ENCODE measurements around the gene GSS. TPM values are rescaled to one million over a fixed set of nuclear protein-coding genes. Genes with fewer than 3 reads are reported as not detected.
"Not testable (repeated sequence)": the region's sequence is repeated elsewhere in the genome, so short reads cannot be mapped to it uniquely, and the experiment has no call there.

Gene GSS
- total and polyA plus RNA-seq, 5 experiments from 2014 or later: 29.3 to 42.4 (median 41.0) TPM

DNA sequence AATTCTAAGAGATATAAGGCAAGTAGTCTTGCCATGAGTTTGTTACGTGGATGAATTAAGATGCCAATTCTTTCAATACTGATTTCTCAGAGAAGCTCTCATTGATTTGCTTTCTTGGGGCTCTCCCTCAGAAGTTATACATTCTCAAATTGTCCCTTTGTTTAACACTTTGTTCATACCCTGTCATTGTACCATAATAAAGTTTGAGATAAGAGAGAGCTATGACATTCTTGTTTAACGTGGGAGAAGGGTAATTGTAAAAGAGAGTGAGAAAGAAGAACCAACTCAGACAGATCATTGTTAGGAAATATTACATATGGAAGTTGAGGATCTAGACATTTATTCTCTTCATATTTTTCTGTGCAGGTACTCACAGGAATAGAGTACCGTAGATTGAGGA is 60.1 kb downstream of the GSS start:
- Mint-ChIP-seq H3K27me3 (no peaks in the 10 kb centered on the region), H3K4me3 (no peak overlapping the region), H3K27ac (no peak overlapping the region), H3K9me3 (no peaks in the 10 kb centered on the region), H3K4me1 (peaks cover 6 to 21% (median 17%) of the 10 kb centered on the region in 4 donors), H3K36me3 (peaks cover 0 to 3% (median 0%) of the 10 kb centered on the region in 3 donors)
- DNase-seq (no peak), ATAC-seq (no peak)
- POLR2A ChIA-PET: no interaction called here

DNA sequence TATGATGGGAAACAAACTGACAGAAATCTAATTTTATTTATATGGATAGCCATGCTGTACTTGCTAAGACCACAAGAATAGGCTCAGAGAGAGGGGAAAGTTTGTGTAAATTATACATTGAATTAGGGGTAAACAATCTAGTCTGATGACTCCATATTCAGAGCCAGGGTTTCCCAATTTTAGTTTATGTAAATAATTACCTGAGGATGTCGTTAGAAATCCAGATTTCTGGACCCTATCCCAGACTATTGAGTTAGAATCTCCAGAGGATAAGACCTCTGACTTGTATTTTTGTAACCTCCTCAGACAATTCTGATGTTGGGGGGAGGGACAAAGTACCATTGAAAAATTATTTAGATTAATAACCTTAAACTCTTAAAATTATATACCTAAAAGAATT is 60.9 kb downstream of the GSS start:
- DNase-seq (no peak), ATAC-seq (no peak)
- Mint-ChIP-seq H3K9me3 (no peaks in the 10 kb centered on the region), H3K27ac (no peak overlapping the region), H3K4me1 (peaks cover 9 to 24% (median 20%) of the 10 kb centered on the region in 4 donors), H3K36me3 (peaks cover 0 to 3% (median 0%) of the 10 kb centered on the region in 3 donors), H3K27me3 (no peaks in the 10 kb centered on the region), H3K4me3 (no peak overlapping the region)
- POLR2A ChIA-PET: no interaction called here

DNA sequence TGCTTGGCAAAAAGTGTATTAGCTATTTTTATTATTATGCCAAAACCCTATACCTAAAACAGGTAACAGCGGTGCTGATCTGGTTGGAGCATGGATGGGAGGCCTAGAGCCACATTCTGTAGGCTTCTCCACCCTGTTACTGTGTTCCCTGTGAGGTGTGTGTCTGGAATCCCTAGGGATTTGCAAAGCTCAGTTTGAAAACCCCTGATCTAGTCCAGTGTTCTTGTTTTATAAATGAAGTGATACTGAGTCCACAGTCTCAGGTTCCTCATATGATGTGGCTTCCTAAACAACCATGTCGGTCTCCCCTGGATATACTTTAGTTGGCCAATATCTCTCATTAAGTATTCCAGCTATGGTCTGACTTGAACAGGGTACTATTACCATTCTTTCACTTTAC is 62.9 kb downstream of the GSS start:
- H3K27ac Mint-ChIP-seq: peak overlapping the region in 2 of 10 donors; percentile 7 to 88
- H3K9me3 Mint-ChIP-seq: no peaks in the 10 kb centered on the region
- DNase-seq (no peak), ATAC-seq (no peak)
- no peaks in the 10 kb centered on the region for H3K27me3 Mint-ChIP-seq
- POLR2A ChIA-PET: interaction anchor here (0.6 kb wide), 1 partner anchor 14 kb away, joined by 3 read pairs; no protein-coding TSS in a partner anchor
- peaks cover 0 to 3% (median 0%) of the 10 kb centered on the region in 3 donors for H3K36me3 Mint-ChIP-seq
- no peak overlapping the region for H3K4me3 Mint-ChIP-seq
- H3K4me1 Mint-ChIP-seq: peaks cover 10 to 24% (median 23%) of the 10 kb centered on the region in 4 donors

GRCh38 chr20:34891166-34892062 is 64.2 kb downstream of the GSS start:
- ATAC-seq (peak; percentile 63 to 87), DNase-seq (peak in 2 of 10 donors; percentile 15 to 23)
- POLR2A ChIA-PET: no interaction called here
- Mint-ChIP-seq H3K27ac (peak overlapping the region in 7 of 10 donors; percentile 1 to 88 (median 36)), H3K36me3 (peaks cover 0 to 8% (median 0%) of the 10 kb centered on the region in 3 donors), H3K4me3 (no peak overlapping the region), H3K9me3 (no peaks in the 10 kb centered on the region), H3K27me3 (no peaks in the 10 kb centered on the region), H3K4me1 (peaks cover 10 to 24% (median 23%) of the 10 kb centered on the region in 4 donors)

- no peak for DNase-seq
- Mint-ChIP-seq H3K4me3 (no peak overlapping the region), H3K4me1 (peaks cover 10 to 24% (median 23%) of the 10 kb centered on the region in 4 donors), H3K27me3 (no peaks in the 10 kb centered on the region), H3K36me3 (peaks cover 0 to 21% (median 3%) of the 10 kb centered on the region in 3 donors), H3K9me3 (no peaks in the 10 kb centered on the region), H3K27ac (peak overlapping the region in 2 of 10 donors; percentile 4 to 15)
- ATAC-seq: no peak
- POLR2A ChIA-PET: no interaction called here
Measured at GRCh38 chr20:34888468-34888867, 67.1 kb downstream of the GSS start.

DNA sequence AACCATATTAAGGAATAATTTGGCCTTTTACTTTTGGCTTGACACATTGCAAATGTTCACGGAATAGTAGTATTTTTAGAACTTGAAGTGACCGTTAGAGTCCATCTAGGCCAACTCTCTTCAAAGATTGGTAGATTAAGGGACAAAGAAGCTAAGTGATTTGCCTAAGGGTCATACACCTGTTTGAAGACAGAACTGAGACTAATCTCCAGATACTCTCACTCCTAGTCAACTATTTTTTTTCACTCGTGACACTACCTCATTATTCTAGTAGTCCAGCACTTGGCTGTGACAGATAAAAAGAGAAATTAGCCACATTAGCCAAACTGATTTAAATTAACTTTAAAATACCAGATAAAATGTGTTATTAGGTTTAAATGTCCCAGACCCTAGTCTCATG is 68.6 kb downstream of the GSS start:
- ATAC-seq (no peak), DNase-seq (no peak)
- peaks cover 0 to 30% (median 9%) of the 10 kb centered on the region in 3 donors for H3K36me3 Mint-ChIP-seq
- H3K4me3 Mint-ChIP-seq: no peak overlapping the region
- H3K9me3 Mint-ChIP-seq: no peaks in the 10 kb centered on the region
- peaks cover 10 to 24% (median 18%) of the 10 kb centered on the region in 4 donors for H3K4me1 Mint-ChIP-seq
- H3K27me3 Mint-ChIP-seq: no peaks in the 10 kb centered on the region
- H3K27ac Mint-ChIP-seq: no peak overlapping the region
- POLR2A ChIA-PET: no interaction called here

GRCh38 chr20:34886122-34886521 is 69.5 kb downstream of the GSS start:
- DNase-seq (no peak), ATAC-seq (no peak)
- Mint-ChIP-seq H3K36me3 (peaks cover 0 to 30% (median 9%) of the 10 kb centered on the region in 3 donors), H3K4me3 (no peak overlapping the region), H3K27me3 (no peaks in the 10 kb centered on the region), H3K4me1 (peaks cover 9 to 15% (median 10%) of the 10 kb centered on the region in 4 donors), H3K27ac (no peak overlapping the region), H3K9me3 (no peaks in the 10 kb centered on the region)
- POLR2A ChIA-PET: no interaction called here

DNA sequence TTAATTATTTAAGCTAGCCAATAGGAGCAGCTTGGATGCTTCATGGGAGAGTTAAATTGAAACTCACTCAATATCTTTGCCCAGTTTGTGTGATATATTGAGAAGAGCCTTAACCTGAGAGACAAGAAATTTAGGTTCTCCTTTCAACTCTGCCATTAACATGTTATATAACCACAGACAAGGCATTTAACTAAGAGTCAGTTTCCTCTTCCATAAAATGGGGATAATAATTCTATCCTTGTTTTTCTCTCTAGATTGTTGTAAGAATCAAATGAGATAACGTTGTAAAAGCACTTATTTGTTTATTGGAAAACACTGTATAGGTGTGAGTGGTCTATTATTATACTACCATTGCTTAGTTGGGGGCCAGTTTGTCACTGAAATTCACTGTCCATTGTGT is 71.3 kb downstream of the GSS start:
- H3K4me3 Mint-ChIP-seq: no peak overlapping the region
- H3K27me3 Mint-ChIP-seq: no peaks in the 10 kb centered on the region
- H3K36me3 Mint-ChIP-seq: peaks cover 0 to 30% (median 9%) of the 10 kb centered on the region in 3 donors
- peaks cover under 1 to 3% (median 2%) of the 10 kb centered on the region in 4 donors for H3K4me1 Mint-ChIP-seq
- H3K9me3 Mint-ChIP-seq: no peaks in the 10 kb centered on the region
- no peak overlapping the region for H3K27ac Mint-ChIP-seq
- ATAC-seq (no peak), DNase-seq (no peak)
- POLR2A ChIA-PET: interaction anchor here (1.6 kb wide), 1 partner anchor 12 kb away, joined by 3 read pairs; no protein-coding TSS in a partner anchor

- H3K4me1 Mint-ChIP-seq: peaks cover 3 to 6% (median 4%) of the 10 kb centered on the region in 4 donors
- no peaks in the 10 kb centered on the region for H3K27me3 Mint-ChIP-seq
- no peak overlapping the region for H3K4me3 Mint-ChIP-seq
- DNase-seq (no peak), ATAC-seq (no peak)
- no peaks in the 10 kb centered on the region for H3K9me3 Mint-ChIP-seq
- H3K36me3 Mint-ChIP-seq: peaks cover 0 to 30% (median 9%) of the 10 kb centered on the region in 3 donors
- no peak overlapping the region for H3K27ac Mint-ChIP-seq
- POLR2A ChIA-PET: interaction anchor here (1.6 kb wide), 1 partner anchor 12 kb away, joined by 3 read pairs; no protein-coding TSS in a partner anchor
Measured at GRCh38 chr20:34883809-34884208, 71.8 kb downstream of the GSS start.

DNA sequence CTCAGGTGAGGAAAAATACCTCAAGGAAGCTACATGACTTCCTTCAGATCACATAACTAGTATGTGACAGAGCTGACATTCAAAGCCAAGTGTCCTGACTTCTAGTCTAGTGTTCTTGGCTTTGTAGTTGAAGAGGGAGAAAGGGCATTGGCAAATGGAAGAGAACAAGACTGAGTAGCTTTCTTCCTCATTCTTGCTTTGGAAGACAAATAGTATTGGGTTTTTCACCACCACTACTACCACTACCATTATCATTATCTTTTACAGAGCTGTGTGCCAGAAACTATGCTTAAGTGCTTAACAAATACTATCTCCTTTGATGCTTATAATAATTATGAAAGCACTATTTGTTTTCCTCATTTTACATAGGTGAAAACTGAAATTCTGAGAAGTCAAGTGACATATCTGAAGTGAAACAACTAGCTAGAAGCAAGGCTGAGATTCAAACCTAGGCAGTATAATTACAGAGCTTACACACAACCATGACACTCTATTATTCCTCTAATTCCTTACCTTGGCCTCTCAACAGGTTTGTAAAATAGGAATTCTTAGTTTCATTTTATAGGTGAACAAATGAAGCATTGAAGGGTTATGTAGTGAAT is 72.4 kb downstream of the GSS start:
- no peak overlapping the region for H3K4me3 Mint-ChIP-seq
- H3K36me3 Mint-ChIP-seq: peaks cover 0 to 30% (median 9%) of the 10 kb centered on the region in 3 donors
- ATAC-seq (no peak), DNase-seq (no peak)
- no peaks in the 10 kb centered on the region for H3K9me3 Mint-ChIP-seq
- POLR2A ChIA-PET: interaction anchor here (1.6 kb wide), 1 partner anchor 11 kb away, joined by 3 read pairs; no protein-coding TSS in a partner anchor
- peak overlapping the region in 4 of 10 donors; percentile 16 to 66 (median 34) for H3K27ac Mint-ChIP-seq
- H3K4me1 Mint-ChIP-seq: peaks cover 0 to 9% (median 5%) of the 10 kb centered on the region in 4 donors
- no peaks in the 10 kb centered on the region for H3K27me3 Mint-ChIP-seq

DNA sequence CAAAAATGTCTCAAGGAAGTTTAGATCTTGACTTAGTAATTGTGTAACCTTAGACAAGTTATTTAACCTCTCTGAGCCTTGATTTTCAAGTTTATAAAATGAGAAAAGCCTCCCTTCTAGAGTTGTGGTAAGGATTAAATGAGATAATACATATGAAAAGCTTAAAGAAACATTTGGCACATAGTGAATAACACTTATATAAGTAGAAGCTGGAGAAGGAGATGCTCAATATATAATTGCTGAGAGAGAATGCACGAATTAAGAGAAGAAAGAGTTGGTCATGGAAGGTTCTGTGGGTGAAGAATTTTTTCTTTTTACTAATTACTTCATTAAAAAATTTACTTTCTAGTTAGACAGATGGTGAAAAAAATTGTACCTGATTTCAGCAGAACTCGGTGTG is 73.9 kb downstream of the GSS start:
- H3K9me3 Mint-ChIP-seq: no peaks in the 10 kb centered on the region
- H3K4me1 Mint-ChIP-seq: peaks cover 6 to 19% (median 11%) of the 10 kb centered on the region in 4 donors
- ATAC-seq: no peak
- POLR2A ChIA-PET: interaction anchor here (0.6 kb wide), 1 partner anchor 553 kb away, joined by 5 read pairs; no protein-coding TSS in a partner anchor
- no peaks in the 10 kb centered on the region for H3K27me3 Mint-ChIP-seq
- peaks cover 0 to 26% (median 9%) of the 10 kb centered on the region in 3 donors for H3K36me3 Mint-ChIP-seq
- H3K27ac Mint-ChIP-seq: peak overlapping the region in 1 of 10 donors; percentile 40
- DNase-seq: no peak
- no peak overlapping the region for H3K4me3 Mint-ChIP-seq

- H3K4me1 Mint-ChIP-seq: peaks cover 8 to 23% (median 15%) of the 10 kb centered on the region in 4 donors
- not testable (repeated sequence) for DNase-seq, H3K27me3 Mint-ChIP-seq, H3K27ac Mint-ChIP-seq, ATAC-seq, H3K9me3 Mint-ChIP-seq, H3K4me3 Mint-ChIP-seq
- POLR2A ChIA-PET: interaction anchor here (0.7 kb wide), 2 partner anchors 56 to 94 kb away, joined by 3 to 4 read pairs; no protein-coding TSS in a partner anchor
- peaks cover 0 to 23% (median 9%) of the 10 kb centered on the region in 3 donors for H3K36me3 Mint-ChIP-seq
Measured at GRCh38 chr20:34880971-34881370, 74.6 kb downstream of the GSS start.

Measured in naive thymus-derived CD8-positive, alpha-beta T cell (primary cell).